Mesodermal cell (in vitro differentiated cells): Measurements from ENCODE around the gene PTOV1.

Source experiments
- H3K27ac ChIP-seq: 2 replicates; pipeline ENCODE4 v1.7.0; 2013; ENCODE audit warnings: mild to moderate bottlenecking, low read depth, low read length, moderate library complexity; ENCODE audit not compliant: severe bottlenecking
- H3K36me3 ChIP-seq: 2 replicates; pipeline ENCODE4 v1.7.1; 2013; ENCODE audit warnings: mild to moderate bottlenecking, low read length, moderate library complexity; ENCODE audit not compliant: control insufficient read depth, insufficient read depth
- H3K4me1 ChIP-seq: one replicate; pipeline ENCODE4 v1.7.1; 2013; ENCODE audit warnings: mild to moderate bottlenecking, low read length; ENCODE audit not compliant: insufficient read depth, control insufficient read depth, poor library complexity, severe bottlenecking
- H3K4me3 ChIP-seq: 2 replicates; pipeline ENCODE4 v1.7.0; 2013; ENCODE audit warnings: low read length, control low read depth, mild to moderate bottlenecking; ENCODE audit not compliant: insufficient read depth, poor library complexity, severe bottlenecking; ENCODE audit errors: extremely low read depth
- H3K9me3 ChIP-seq: 2 replicates; pipeline ENCODE4 v1.7.1; 2013; ENCODE audit warnings: mild to moderate bottlenecking, low read length, moderate library complexity; ENCODE audit not compliant: control insufficient read depth
- WGBS, 2 experiments: methylation state at CpG; one replicate each; pipeline ENCODE4 v1.1.5; 2013; ENCODE audit warnings: missing lambda C conversion rate in 2 of 2; ENCODE audit not compliant: insufficient coverage in 2 of 2; 5-methylcytosine and 5-hydroxymethylcytosine counted together

The PTOV1 gene

GRCh38 chr19:49853852-49854377, 3.0 kb downstream of the PTOV1 start:
- no peak overlapping the region for H3K27ac ChIP-seq
- H3K36me3 ChIP-seq: peaks cover 70% of the 10 kb centered on the region
- H3K4me3 ChIP-seq: no peak overlapping the region
- 90% methylated on average over 9 to 10 of the region's 10 CpGs for WGBS, 2 experiments
- H3K4me1 ChIP-seq: peaks cover 13% of the 10 kb centered on the region
- H3K9me3 ChIP-seq: peaks cover 3% of the 10 kb centered on the region

GRCh38 chr19:49854378-49855263, 3.7 kb downstream of the PTOV1 start:
- WGBS, 2 experiments: 96% methylated on average over 37 to 38 of the region's 39 CpGs

GRCh38 chr19:49855277-49855675, 4.3 kb downstream of the PTOV1 start:
- 95 to 96% methylated on average over 9 to 12 of the region's 12 CpGs for WGBS, 2 experiments
- Histone ChIP-seq H3K4me3 (no peak overlapping the region), H3K27ac (no peak overlapping the region), H3K9me3 (no peaks in the 10 kb centered on the region), H3K36me3 (peaks cover 64% of the 10 kb centered on the region), H3K4me1 (peaks cover 13% of the 10 kb centered on the region)

More at GRCh38 chr19:49854378-49855263, 3.7 kb downstream of the PTOV1 start:
- no peak overlapping the region for H3K27ac ChIP-seq
- H3K9me3 ChIP-seq: no peaks in the 10 kb centered on the region
- peaks cover 66% of the 10 kb centered on the region for H3K36me3 ChIP-seq
- no peak overlapping the region for H3K4me3 ChIP-seq
- peaks cover 13% of the 10 kb centered on the region for H3K4me1 ChIP-seq

- 98 to 99% methylated on average over 11 to 16 of the region's 21 CpGs for WGBS, 2 experiments
- H3K4me1 ChIP-seq: peaks cover 13% of the 10 kb centered on the region
- no peak overlapping the region for H3K4me3 ChIP-seq
- no peaks in the 10 kb centered on the region for H3K9me3 ChIP-seq
- no peak overlapping the region for H3K27ac ChIP-seq
- peaks cover 70% of the 10 kb centered on the region for H3K36me3 ChIP-seq
Measured at GRCh38 chr19:49855676-49856573, 5.0 kb downstream of the PTOV1 start.

- peaks cover 77% of the 10 kb centered on the region for H3K36me3 ChIP-seq
Measured at GRCh38 chr19:49856574-49857021, 5.6 kb downstream of the PTOV1 start.

GRCh38 chr19:49857061-49857837, 6.3 kb downstream of the PTOV1 start:
- 96 to 98% methylated on average over 23 to 24 of the region's 26 CpGs for WGBS, 2 experiments
- no peak overlapping the region for H3K4me3 ChIP-seq
- no peak overlapping the region for H3K27ac ChIP-seq
- H3K36me3 ChIP-seq: peaks cover 78% of the 10 kb centered on the region
- H3K4me1 ChIP-seq: peaks cover 10% of the 10 kb centered on the region
- no peaks in the 10 kb centered on the region for H3K9me3 ChIP-seq

More at GRCh38 chr19:49856574-49857021, 5.6 kb downstream of the PTOV1 start:
- 93 to 97% methylated on average over 13 to 16 of the region's 18 CpGs for WGBS, 2 experiments
- no peaks in the 10 kb centered on the region for H3K9me3 ChIP-seq
- peaks cover 13% of the 10 kb centered on the region for H3K4me1 ChIP-seq
- no peak overlapping the region for H3K4me3 ChIP-seq
- no peak overlapping the region for H3K27ac ChIP-seq

GRCh38 chr19:49857838-49858087, 6.8 kb downstream of the PTOV1 start:
- Histone ChIP-seq H3K36me3 (peaks cover 72% of the 10 kb centered on the region), H3K27ac (no peak overlapping the region)
- 96% methylated on average over 5 of the region's 5 CpGs; no CpG with 5 or more reads in 1 of the 2 experiments for WGBS, 2 experiments

GRCh38 chr19:49858088-49858985, 7.4 kb downstream of the PTOV1 start:
- peaks cover under 1% of the 10 kb centered on the region for H3K4me1 ChIP-seq
- no peaks in the 10 kb centered on the region for H3K9me3 ChIP-seq
- peak overlapping the region; percentile 59 for H3K27ac ChIP-seq
- no peak overlapping the region for H3K4me3 ChIP-seq
- H3K36me3 ChIP-seq: peaks cover 76% of the 10 kb centered on the region
- WGBS, 2 experiments: 93 to 94% methylated on average over 25 to 34 of the region's 37 CpGs

More at GRCh38 chr19:49857838-49858087, 6.8 kb downstream of the PTOV1 start:
- H3K9me3 ChIP-seq: no peaks in the 10 kb centered on the region
- H3K4me1 ChIP-seq: peaks cover 7% of the 10 kb centered on the region
- no peak overlapping the region for H3K4me3 ChIP-seq

GRCh38 chr19:49859682-49860335, 8.8 kb downstream of the PTOV1 start:
- H3K27ac ChIP-seq: no peak overlapping the region
- no peaks in the 10 kb centered on the region for H3K4me1 ChIP-seq
- WGBS, 2 experiments: 92 to 97% methylated on average over 12 to 14 of the region's 22 CpGs
- no peaks in the 10 kb centered on the region for H3K9me3 ChIP-seq
- H3K36me3 ChIP-seq: peaks cover 81% of the 10 kb centered on the region
- H3K4me3 ChIP-seq: no peak overlapping the region
